SK-N-SH treated with all-trans-retinoic acid at 6 μM for 48 hours (cell line): ENCODE measurements around the gene RIMBP2.

Source experiments
- CREB5 ChIP-seq: fragments of 250-450 bp; sonication (Bioruptor Pico); IDR thresholded peaks from 2 replicates; pipeline ENCODE4 v1.5.1; 2020; ENCODE audit warnings: low read depth, mild to moderate bottlenecking, moderate library complexity
- ESRRG ChIP-seq: fragments of 250-450 bp; sonication (Bioruptor Pico); IDR thresholded peaks from 2 replicates; pipeline ENCODE4 v1.6.1; 2021; ENCODE audit warnings: mild to moderate bottlenecking
- OSR1 ChIP-seq: fragments of 250-450 bp; sonication (Bioruptor Pico); IDR thresholded peaks from 2 replicates; pipeline ENCODE4 v1.8.0; 2022; ENCODE audit warnings: moderate library complexity, mild to moderate bottlenecking, inconsistent platforms
- PATZ1 ChIP-seq: fragments of 250-450 bp; sonication (Bioruptor Pico); IDR thresholded peaks from 2 replicates; pipeline ENCODE4 v1.8.0; 2020; ENCODE audit warnings: mild to moderate bottlenecking, moderate library complexity, borderline replicate concordance
- POU6F1 ChIP-seq: fragments of 250-450 bp; sonication (Bioruptor Pico); IDR thresholded peaks from 2 replicates; pipeline ENCODE4 v1.8.0; 2021; ENCODE audit warnings: low read depth, mild to moderate bottlenecking, moderate library complexity, borderline replicate concordance
- PPARA ChIP-seq: fragments of 250-450 bp; sonication (Bioruptor Pico); IDR thresholded peaks from 2 replicates; pipeline ENCODE4 v1.5.0; 2020; ENCODE audit warnings: mild to moderate bottlenecking, borderline replicate concordance
- RARB ChIP-seq: fragments of 250-450 bp; sonication (Bioruptor Pico); IDR thresholded peaks from 2 replicates; pipeline ENCODE4 v1.8.0; 2021; ENCODE audit warnings: mild to moderate bottlenecking, moderate library complexity
- ZFP3 ChIP-seq: fragments of 250-450 bp; sonication (Bioruptor Pico); IDR thresholded peaks from 2 replicates; pipeline ENCODE4 v1.5.0; 2020; ENCODE audit warnings: mild to moderate bottlenecking, moderate library complexity
- ZFP30 ChIP-seq: fragments of 450-650 bp; formaldehyde crosslinking; IDR thresholded peaks from 2 replicates; pipeline ENCODE4 v1.5.0; 2022; ENCODE audit warnings: mild to moderate bottlenecking, moderate library complexity

- TF ChIP-seq RARB (CRISPR knock-in tag) (no peak), OSR1 (no peak), POU6F1 (CRISPR knock-in tag) (no peak), ZFP3 (CRISPR knock-in tag) (no peak), PATZ1 (no peak), PPARA (no peak), CREB5 (CRISPR knock-in tag) (no peak), ZFP30 (no peak), ESRRG (no peak)
Observed at GRCh38 chr12:130425698-130426245, 290.3 kb downstream of the RIMBP2 start.
